PC-3 (cell line): ENCODE results near the gene NSMF. TPM values are rescaled to one million over a fixed set of nuclear protein-coding genes. Genes with fewer than 3 reads are reported as not detected.

Experiments
- ATAC-seq: fragments of 200-7000 bp; cut with Tn5 transposase; 2 replicates; pipeline ENCODE4 v1.9.1; 2020; ENCODE audit warnings: mild to moderate bottlenecking, moderate library complexity
- BruUV-seq: library from RNA; stranded (reverse); fragments of 400-500 nt; replicated peaks from 2 replicates; lab custom pipeline; 2021; lab: Mats Ljungman, UMichigan
- CTCF ChIA-PET: fragments of 300-600 bp; sonication (Branson Sonifier 250); formaldehyde crosslinking; loops from one replicate; lab custom pipeline; 2022; ENCODE audit warnings: antibody characterized with exemption; lab: Charles Lee
- POLR2A ChIA-PET: fragments of 300-600 bp; sonication (Branson Sonifier 250); formaldehyde crosslinking; loops from one replicate; lab custom pipeline; 2022; ENCODE audit warnings: antibody characterized with exemption; ENCODE audit not compliant: unreplicated experiment; lab: Charles Lee
- DNase-seq: peaks from one replicate; pipeline ENCODE4 v3.0.0-alpha.2; 2015
- H2AFZ ChIP-seq: fragments of 300-600 bp; sonication (generic); 2 replicates; pipeline ENCODE4 v1.6.0; 2016; ENCODE audit warnings: antibody characterized with exemption, low read length
- H3F3A ChIP-seq: fragments of 300-600 bp; sonication (generic); one replicate; pipeline ENCODE4 v1.6.0; 2017; ENCODE audit warnings: antibody characterized with exemption, low read length, control low read depth, mild to moderate bottlenecking; ENCODE audit not compliant: unreplicated experiment
- H3K27ac ChIP-seq: fragments of 300-600 bp; sonication (generic); 2 replicates; pipeline ENCODE4 v1.5.1; 2016; ENCODE audit warnings: mild to moderate bottlenecking, low read length
- H3K27me3 ChIP-seq: fragments of 300-600 bp; sonication (generic); 2 replicates; pipeline ENCODE4 v1.6.1; 2016; ENCODE audit warnings: low read length, mixed read lengths
- H3K36me3 ChIP-seq: fragments of 300-600 bp; sonication (generic); 2 replicates; pipeline ENCODE4 v1.6.1; 2016; ENCODE audit warnings: low read depth, mixed run types, low read length, mixed read lengths
- H3K4me1 ChIP-seq: fragments of 300-600 bp; sonication (generic); 2 replicates; pipeline ENCODE4 v1.5.1; 2016; ENCODE audit warnings: low read length; ENCODE audit not compliant: insufficient read depth
- H3K4me2 ChIP-seq: fragments of 300-600 bp; sonication (generic); 2 replicates; pipeline ENCODE4 v1.6.0; 2016; ENCODE audit warnings: low read length
- H3K4me3 ChIP-seq: fragments of 300-600 bp; sonication (generic); 2 replicates; pipeline ENCODE4 v1.5.1; 2016; ENCODE audit warnings: mild to moderate bottlenecking, low read length, mixed read lengths
- H3K79me2 ChIP-seq: fragments of 300-600 bp; sonication (generic); 2 replicates; pipeline ENCODE4 v1.6.1; 2017; ENCODE audit warnings: low read length, mixed read lengths
- H3K9ac ChIP-seq: fragments of 300-600 bp; sonication (generic); 2 replicates; pipeline ENCODE4 v1.6.0; 2016; ENCODE audit warnings: mild to moderate bottlenecking, low read length
- H3K9me2 ChIP-seq: fragments of 300-600 bp; sonication (generic); replicated peaks from 2 replicates; pipeline ENCODE4 v1.6.1; 2016; ENCODE audit warnings: mixed run types, low read length, mixed read lengths
- H3K9me3 ChIP-seq: fragments of 300-600 bp; sonication (generic); 2 replicates; pipeline ENCODE4 v1.6.1; 2016; ENCODE audit warnings: low read length, mixed read lengths
- H4K20me1 ChIP-seq: fragments of 300-600 bp; sonication (generic); 2 replicates; pipeline ENCODE4 v1.6.1; 2016; ENCODE audit warnings: low read length, mixed read lengths
- EZH2 ChIP-seq: fragments of 300-600 bp; sonication (generic); IDR thresholded peaks from one replicate; pipeline ENCODE4 v1.6.1; 2017; ENCODE audit warnings: antibody characterized with exemption, mild to moderate bottlenecking, low read length; ENCODE audit not compliant: unreplicated experiment
- EZH2phosphoT487 ChIP-seq: fragments of 300-600 bp; sonication (generic); IDR thresholded peaks from 2 replicates; pipeline ENCODE4 v1.6.1; 2018; ENCODE audit warnings: mild to moderate bottlenecking, antibody characterized with exemption, low read length, borderline replicate concordance
- intact Hi-C: fragments of 100-400 bp; cut with micrococcal nuclease; formaldehyde crosslinking; loops from 2 replicates; pipeline ENCODE4 v1.9.0; 2023
- total RNA-seq: library from RNA; depleted of rRNA; stranded (reverse); fragments of >200 nt; gene quantifications from 2 replicates; pipeline ENCODE4 v1.2.3, GENCODE V29; 2014
- TF ChIP-seq, protein P1 (sequence below): fragments of 300-600 bp; sonication (generic); conservative IDR thresholded peaks from 2 replicates; pipeline ENCODE4 v1.5.1; 2017; ENCODE audit warnings: antibody characterized with exemption, low read depth, mild to moderate bottlenecking, low read length

The NSMF gene
- total RNA-seq, 1 experiment from 2014 or later = 30.8 TPM

DNA sequence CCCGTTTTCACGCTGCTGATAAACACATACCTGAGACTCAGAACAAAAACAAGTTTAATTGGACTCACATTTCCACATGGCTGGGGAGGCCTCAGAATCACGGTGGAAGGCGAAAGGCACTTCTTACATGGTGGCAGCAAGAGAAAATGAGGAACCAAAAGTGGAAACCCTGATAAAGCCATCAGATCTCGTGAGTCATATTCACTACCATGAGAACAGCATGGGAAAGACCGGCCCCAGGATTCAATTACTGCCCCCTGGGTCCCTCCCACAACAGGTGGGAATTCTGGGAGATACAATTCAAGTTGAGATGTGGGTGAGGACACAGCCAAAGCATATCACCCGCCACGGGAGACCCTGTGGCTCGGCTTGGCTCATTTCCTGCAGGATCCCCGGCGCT, 56.4 kb downstream of the NSMF start:
- no peaks in the 10 kb centered on the region for H3K36me3 ChIP-seq
- ATAC-seq = no peak
- CTCF ChIA-PET = no interaction called here

DNA sequence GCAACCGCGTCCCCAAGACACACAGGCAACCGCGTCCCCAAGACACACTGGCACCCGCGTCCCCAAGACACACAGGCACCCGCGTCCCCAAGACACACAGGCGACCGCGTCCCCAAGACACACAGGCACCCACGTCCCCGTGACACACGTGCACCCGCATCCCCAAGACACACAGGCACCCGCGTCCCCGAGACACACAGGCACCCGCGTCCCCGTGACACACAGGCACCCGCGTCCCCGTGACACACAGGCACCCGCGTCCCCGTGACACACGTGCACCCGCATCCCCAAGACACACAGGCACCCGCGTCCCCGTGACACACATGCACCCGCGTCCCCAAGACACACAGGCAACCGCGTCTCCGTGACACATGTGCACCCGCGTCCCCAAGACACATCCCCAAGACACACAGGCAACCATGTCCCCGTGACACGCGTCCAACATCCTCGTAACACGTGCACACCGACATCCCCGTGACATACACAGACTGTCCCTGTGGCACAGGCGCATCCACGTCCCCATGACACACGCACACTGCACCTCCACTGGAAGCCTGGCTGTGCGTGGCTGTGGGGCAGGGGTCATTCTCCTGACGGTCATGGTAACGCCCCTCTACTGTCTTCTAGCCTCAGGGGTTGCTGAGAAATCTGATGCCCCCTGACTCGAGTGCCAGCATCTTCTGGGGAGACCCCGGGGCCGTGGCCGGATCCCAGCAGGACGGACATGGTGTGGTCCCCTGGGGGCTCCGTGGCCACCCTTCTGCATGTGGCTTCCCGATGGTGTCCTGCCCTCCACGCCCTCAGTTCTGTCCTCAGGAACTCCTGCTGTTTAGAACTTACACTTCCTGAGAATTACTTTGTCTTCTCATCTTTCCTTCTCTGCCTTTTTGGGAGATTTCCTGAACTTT, 60.3 kb downstream of the NSMF start:
- DNase-seq (no peak), ATAC-seq (no peak)
- POLR2A ChIA-PET = no interaction called here
- intact Hi-C loops = no loop called here
- Histone ChIP-seq H3K4me3 (no peak overlapping the region), H2AFZ (no peak overlapping the region), H3K9me2 (no peaks in the 10 kb centered on the region), H4K20me1 (no peaks in the 10 kb centered on the region), H3K4me1 (no peaks in the 10 kb centered on the region), H3K27ac (no peak overlapping the region), H3K27me3 (no peaks in the 10 kb centered on the region), H3K36me3 (no peaks in the 10 kb centered on the region), H3K4me2 (no peak overlapping the region), H3K9ac (no peak overlapping the region), H3K9me3 (no peaks in the 10 kb centered on the region), H3K79me2 (no peaks in the 10 kb centered on the region), H3F3A (no peaks in the 10 kb centered on the region)
- TF ChIP-seq, protein P1, sequence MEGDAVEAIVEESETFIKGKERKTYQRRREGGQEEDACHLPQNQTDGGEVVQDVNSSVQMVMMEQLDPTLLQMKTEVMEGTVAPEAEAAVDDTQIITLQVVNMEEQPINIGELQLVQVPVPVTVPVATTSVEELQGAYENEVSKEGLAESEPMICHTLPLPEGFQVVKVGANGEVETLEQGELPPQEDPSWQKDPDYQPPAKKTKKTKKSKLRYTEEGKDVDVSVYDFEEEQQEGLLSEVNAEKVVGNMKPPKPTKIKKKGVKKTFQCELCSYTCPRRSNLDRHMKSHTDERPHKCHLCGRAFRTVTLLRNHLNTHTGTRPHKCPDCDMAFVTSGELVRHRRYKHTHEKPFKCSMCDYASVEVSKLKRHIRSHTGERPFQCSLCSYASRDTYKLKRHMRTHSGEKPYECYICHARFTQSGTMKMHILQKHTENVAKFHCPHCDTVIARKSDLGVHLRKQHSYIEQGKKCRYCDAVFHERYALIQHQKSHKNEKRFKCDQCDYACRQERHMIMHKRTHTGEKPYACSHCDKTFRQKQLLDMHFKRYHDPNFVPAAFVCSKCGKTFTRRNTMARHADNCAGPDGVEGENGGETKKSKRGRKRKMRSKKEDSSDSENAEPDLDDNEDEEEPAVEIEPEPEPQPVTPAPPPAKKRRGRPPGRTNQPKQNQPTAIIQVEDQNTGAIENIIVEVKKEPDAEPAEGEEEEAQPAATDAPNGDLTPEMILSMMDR = no peak
- no peak for TF ChIP-seq EZH2phosphoT487
- BruUV-seq = no TSS peak
- CTCF ChIA-PET = no interaction called here

More for the DNA sequence above, 56.4 kb downstream of the NSMF start:
- H3K9ac ChIP-seq = no peak overlapping the region
- no peak for TF ChIP-seq EZH2phosphoT487
- TF ChIP-seq EZH2 = no peak
- TF ChIP-seq, protein P1 = no peak
- H3K27ac ChIP-seq = no peak overlapping the region
- H3K9me2 ChIP-seq = no peaks in the 10 kb centered on the region
- no peak for DNase-seq
- no peak overlapping the region for H3K4me3 ChIP-seq
- no peaks in the 10 kb centered on the region for H3F3A ChIP-seq
- no peak overlapping the region for H2AFZ ChIP-seq
- no peaks in the 10 kb centered on the region for H3K4me1 ChIP-seq
- intact Hi-C loops = no loop called here
- no peaks in the 10 kb centered on the region for H3K9me3 ChIP-seq
- no peaks in the 10 kb centered on the region for H3K27me3 ChIP-seq
- POLR2A ChIA-PET = no interaction called here
- no peaks in the 10 kb centered on the region for H3K79me2 ChIP-seq
- H4K20me1 ChIP-seq = no peaks in the 10 kb centered on the region
- BruUV-seq = no TSS peak
- H3K4me2 ChIP-seq = no peak overlapping the region
